HL-60 (cell line): Measurements from ENCODE around the gene GAS6.

Experiments
- GABPA ChIP-seq: IDR thresholded peaks from 2 replicates; pipeline ENCODE4 v1.6.1; 2012; ENCODE audit warnings: low read depth
- TF ChIP-seq, protein P1 (sequence below): IDR thresholded peaks from one replicate; pipeline ENCODE4 v1.5.1; 2011; ENCODE audit warnings: low read length, control low read depth, inconsistent platforms; ENCODE audit not compliant: insufficient read depth
- TF ChIP-seq, protein P2 (sequence below): IDR thresholded peaks from 2 replicates; pipeline ENCODE4 v1.6.1; 2012; ENCODE audit warnings: low read depth; ENCODE audit not compliant: insufficient replicate concordance

DNA sequence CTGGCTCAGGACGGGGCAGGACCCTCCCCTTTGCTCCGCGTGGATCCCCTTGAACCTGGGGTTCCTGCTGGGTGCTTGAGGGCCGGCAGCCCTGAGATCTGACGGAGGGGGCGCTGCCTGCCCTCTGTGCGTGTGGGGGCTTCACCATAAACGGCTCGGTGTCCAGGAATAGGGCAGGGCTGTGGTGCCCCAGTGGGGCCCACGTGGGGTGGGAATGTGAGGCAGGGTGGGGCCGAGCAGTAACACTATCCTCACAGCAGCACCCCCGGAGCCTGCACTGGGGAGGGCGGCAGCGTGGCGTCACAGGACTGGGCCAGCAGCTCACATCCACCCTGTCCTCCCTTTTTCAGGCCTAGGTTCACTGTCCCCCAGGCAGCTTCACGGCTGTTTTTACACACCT lies 38.0 kb downstream of the GAS6 start:
- TF ChIP-seq, protein P1, sequence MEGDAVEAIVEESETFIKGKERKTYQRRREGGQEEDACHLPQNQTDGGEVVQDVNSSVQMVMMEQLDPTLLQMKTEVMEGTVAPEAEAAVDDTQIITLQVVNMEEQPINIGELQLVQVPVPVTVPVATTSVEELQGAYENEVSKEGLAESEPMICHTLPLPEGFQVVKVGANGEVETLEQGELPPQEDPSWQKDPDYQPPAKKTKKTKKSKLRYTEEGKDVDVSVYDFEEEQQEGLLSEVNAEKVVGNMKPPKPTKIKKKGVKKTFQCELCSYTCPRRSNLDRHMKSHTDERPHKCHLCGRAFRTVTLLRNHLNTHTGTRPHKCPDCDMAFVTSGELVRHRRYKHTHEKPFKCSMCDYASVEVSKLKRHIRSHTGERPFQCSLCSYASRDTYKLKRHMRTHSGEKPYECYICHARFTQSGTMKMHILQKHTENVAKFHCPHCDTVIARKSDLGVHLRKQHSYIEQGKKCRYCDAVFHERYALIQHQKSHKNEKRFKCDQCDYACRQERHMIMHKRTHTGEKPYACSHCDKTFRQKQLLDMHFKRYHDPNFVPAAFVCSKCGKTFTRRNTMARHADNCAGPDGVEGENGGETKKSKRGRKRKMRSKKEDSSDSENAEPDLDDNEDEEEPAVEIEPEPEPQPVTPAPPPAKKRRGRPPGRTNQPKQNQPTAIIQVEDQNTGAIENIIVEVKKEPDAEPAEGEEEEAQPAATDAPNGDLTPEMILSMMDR = no peak
- TF ChIP-seq GABPA = no peak
- TF ChIP-seq, protein P2, sequence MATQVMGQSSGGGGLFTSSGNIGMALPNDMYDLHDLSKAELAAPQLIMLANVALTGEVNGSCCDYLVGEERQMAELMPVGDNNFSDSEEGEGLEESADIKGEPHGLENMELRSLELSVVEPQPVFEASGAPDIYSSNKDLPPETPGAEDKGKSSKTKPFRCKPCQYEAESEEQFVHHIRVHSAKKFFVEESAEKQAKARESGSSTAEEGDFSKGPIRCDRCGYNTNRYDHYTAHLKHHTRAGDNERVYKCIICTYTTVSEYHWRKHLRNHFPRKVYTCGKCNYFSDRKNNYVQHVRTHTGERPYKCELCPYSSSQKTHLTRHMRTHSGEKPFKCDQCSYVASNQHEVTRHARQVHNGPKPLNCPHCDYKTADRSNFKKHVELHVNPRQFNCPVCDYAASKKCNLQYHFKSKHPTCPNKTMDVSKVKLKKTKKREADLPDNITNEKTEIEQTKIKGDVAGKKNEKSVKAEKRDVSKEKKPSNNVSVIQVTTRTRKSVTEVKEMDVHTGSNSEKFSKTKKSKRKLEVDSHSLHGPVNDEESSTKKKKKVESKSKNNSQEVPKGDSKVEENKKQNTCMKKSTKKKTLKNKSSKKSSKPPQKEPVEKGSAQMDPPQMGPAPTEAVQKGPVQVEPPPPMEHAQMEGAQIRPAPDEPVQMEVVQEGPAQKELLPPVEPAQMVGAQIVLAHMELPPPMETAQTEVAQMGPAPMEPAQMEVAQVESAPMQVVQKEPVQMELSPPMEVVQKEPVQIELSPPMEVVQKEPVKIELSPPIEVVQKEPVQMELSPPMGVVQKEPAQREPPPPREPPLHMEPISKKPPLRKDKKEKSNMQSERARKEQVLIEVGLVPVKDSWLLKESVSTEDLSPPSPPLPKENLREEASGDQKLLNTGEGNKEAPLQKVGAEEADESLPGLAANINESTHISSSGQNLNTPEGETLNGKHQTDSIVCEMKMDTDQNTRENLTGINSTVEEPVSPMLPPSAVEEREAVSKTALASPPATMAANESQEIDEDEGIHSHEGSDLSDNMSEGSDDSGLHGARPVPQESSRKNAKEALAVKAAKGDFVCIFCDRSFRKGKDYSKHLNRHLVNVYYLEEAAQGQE = no peak
